Measurements from ENCODE around the gene JAG1. TPM values are rescaled to one million over a fixed set of nuclear protein-coding genes. Genes with fewer than 3 reads are reported as not detected.

Gene JAG1
- total and polyA plus RNA-seq, 2 donors (not counting 3 experiments of a cell fraction or from before 2014, with no cell fraction given), result 19.7 to 37.0 TPM

- Histone ChIP-seq H3K9me1 (replicated peaks; ENCODE audit: control insufficient read depth, extremely low read depth, insufficient read depth, low read length) (no peaks in the 10 kb centered on the region), H3K4me2 (ENCODE audit: insufficient read depth, low read length) (no peak overlapping the region), H3K9me3 (replicated peaks; ENCODE audit: control insufficient read depth, insufficient read depth, low read length) (no peaks in the 10 kb centered on the region), H3K36me3 (ENCODE audit: control insufficient read depth in 2 of 2, extremely low read depth in 1 of 2, insufficient read depth in 2 of 2, low read length in 2 of 2) (peaks cover 16 to 53% of the 10 kb centered on the region in 2 experiments), H2AFZ (ENCODE audit: low read depth, low read length) (no peak overlapping the region), H3K4me3 (replicated peaks in 1 of 3; ENCODE audit: insufficient read depth in 1 of 3, low read depth in 1 of 3, low read length in 3 of 3) (no peak overlapping the region), H4K20me1 (replicated peaks; ENCODE audit: control insufficient read depth, extremely low read depth, insufficient read depth, low read length) (no peaks in the 10 kb centered on the region), H3K27ac (ENCODE audit: insufficient read depth, low read depth, low read length) (no peak overlapping the region), H3K27me3 (ENCODE audit: control insufficient read depth in 2 of 2, insufficient read depth in 2 of 2, low read length in 2 of 2) (no peaks in the 10 kb centered on the region), H3K79me2 (ENCODE audit: control insufficient read depth, insufficient read depth, low read length) (peaks cover 2% of the 10 kb centered on the region), H3K4me1 (ENCODE audit: control insufficient read depth, extremely low read depth, insufficient read depth, low read length) (peaks cover 19% of the 10 kb centered on the region), H3K9ac (replicated peaks; ENCODE audit: extremely low read depth, insufficient read depth, low read length) (no peak overlapping the region)
- ChIA-PET CTCF (interaction anchor here (0.8 to 1.7 kb wide), 4 partner anchors 12 to 96 kb away, joined by 3 to 5 read pairs (median 4); no protein-coding TSS in a partner anchor), POLR2A (no interaction called here)
- BruUV-seq (replicated peaks), result no TSS peak
- no peak for TF ChIP-seq JUN (IDR thresholded peaks at IDR 0.05; ENCODE audit: borderline replicate concordance, insufficient read depth, insufficient read length, low read depth)
- no peak for TF ChIP-seq MAX (IDR thresholded peaks at IDR 0.05; ENCODE audit: insufficient read depth, insufficient read length)
- TF ChIP-seq FOS (IDR thresholded peaks at IDR 0.05; ENCODE audit: borderline replicate concordance, insufficient read depth, low read length), result no peak
- TF ChIP-seq GATA2 (IDR thresholded peaks at IDR 0.05; ENCODE audit: insufficient read depth, insufficient read length, low read depth, low read length), result no peak
- TF ChIP-seq POLR2AphosphoS5 (IDR thresholded peaks at IDR 0.05; ENCODE audit: insufficient read depth, low read depth, low read length), result no peak
- FAIRE-seq (peak; percentile 52), DNase-seq (ENCODE audit: low read depth, low spot score) (no peak)
- intact Hi-C loops (cut with micrococcal nuclease), result no loop called here
- dilution Hi-C loops (cut with MboI; ENCODE audit: extremely low pct_ligation_motif_present, low sequenced_read_pairs), result no loop called here
Observed at GRCh38 chr20:10649080-10649796, 24.6 kb downstream of the JAG1 start.

- Histone ChIP-seq H3K79me2 (ENCODE audit: control insufficient read depth, insufficient read depth, low read length) (no peaks in the 10 kb centered on the region), H3K4me2 (ENCODE audit: insufficient read depth, low read length) (no peak overlapping the region), H3K36me3 (ENCODE audit: control insufficient read depth in 2 of 2, extremely low read depth in 1 of 2, insufficient read depth in 2 of 2, low read length in 2 of 2) (peaks cover 16 to 58% of the 10 kb centered on the region in 2 experiments), H3K27me3 (ENCODE audit: control insufficient read depth in 2 of 2, insufficient read depth in 2 of 2, low read length in 2 of 2) (no peaks in the 10 kb centered on the region), H4K20me1 (replicated peaks; ENCODE audit: control insufficient read depth, extremely low read depth, insufficient read depth, low read length) (no peaks in the 10 kb centered on the region), H3K9me3 (replicated peaks; ENCODE audit: control insufficient read depth, insufficient read depth, low read length) (no peaks in the 10 kb centered on the region), H3K4me1 (ENCODE audit: control insufficient read depth, extremely low read depth, insufficient read depth, low read length) (peaks cover 13% of the 10 kb centered on the region), H2AFZ (ENCODE audit: low read depth, low read length) (no peak overlapping the region), H3K9ac (replicated peaks; ENCODE audit: extremely low read depth, insufficient read depth, low read length) (no peak overlapping the region), H3K9me1 (replicated peaks; ENCODE audit: control insufficient read depth, extremely low read depth, insufficient read depth, low read length) (no peaks in the 10 kb centered on the region), H3K4me3 (replicated peaks in 1 of 3; ENCODE audit: insufficient read depth in 1 of 3, low read depth in 1 of 3, low read length in 3 of 3) (no peak overlapping the region), H3K27ac (ENCODE audit: insufficient read depth, low read depth, low read length) (no peak overlapping the region)
- no peak for DNase-seq (ENCODE audit: low read depth, low spot score)
- intact Hi-C loops (cut with micrococcal nuclease) (no loop called here), dilution Hi-C loops (cut with MboI; ENCODE audit: extremely low pct_ligation_motif_present, low sequenced_read_pairs) (no loop called here)
- TF ChIP-seq CTCF (IDR thresholded peaks at IDR 0.05; ENCODE audit: extremely low read depth in 1 of 2, insufficient read depth in 1 of 2, low read depth in 1 of 2, low read length in 2 of 2), result no peak
- TF ChIP-seq MAX (IDR thresholded peaks at IDR 0.05; ENCODE audit: insufficient read depth, insufficient read length), result no peak
- TF ChIP-seq POLR2A (IDR thresholded peaks at IDR 0.05; ENCODE audit: low read depth, low read length), result no peak
- no peak for TF ChIP-seq MYC (IDR thresholded peaks at IDR 0.05; ENCODE audit: low read depth, low read length)
- TF ChIP-seq POLR2AphosphoS5 (IDR thresholded peaks at IDR 0.05; ENCODE audit: insufficient read depth, low read depth, low read length), result no peak
- TF ChIP-seq FOS (IDR thresholded peaks at IDR 0.05; ENCODE audit: borderline replicate concordance, insufficient read depth, low read length), result no peak
- no peak for TF ChIP-seq EZH2 (IDR thresholded peaks at IDR 0.05; ENCODE audit: borderline replicate concordance, low read depth, low read length, severe bottlenecking)
- no peak for TF ChIP-seq GATA2 (IDR thresholded peaks at IDR 0.05; ENCODE audit: insufficient read depth, insufficient read length, low read depth, low read length)
- no peak for TF ChIP-seq JUN (IDR thresholded peaks at IDR 0.05; ENCODE audit: borderline replicate concordance, insufficient read depth, insufficient read length, low read depth)
- no peak for FAIRE-seq
- no TSS peak for BruUV-seq (replicated peaks)
- ChIA-PET POLR2A (no interaction called here), CTCF (interaction anchor here (1.7 kb wide), 1 partner anchor 12 kb away, joined by 3 read pairs; no protein-coding TSS in a partner anchor)
Observed at GRCh38 chr20:10648651-10649050, 25.1 kb downstream of the JAG1 start.

All from endothelial cell of umbilical vein (primary cell).